Measurements from ENCODE around the gene SLC9A9. TPM values are rescaled to one million over a fixed set of nuclear protein-coding genes. Genes with fewer than 3 reads are reported as not detected.

The SLC9A9 gene
- polyA plus RNA-seq, 1 of the 3 experiments (the other 2 are of a cell fraction): 0.05 TPM

DNA sequence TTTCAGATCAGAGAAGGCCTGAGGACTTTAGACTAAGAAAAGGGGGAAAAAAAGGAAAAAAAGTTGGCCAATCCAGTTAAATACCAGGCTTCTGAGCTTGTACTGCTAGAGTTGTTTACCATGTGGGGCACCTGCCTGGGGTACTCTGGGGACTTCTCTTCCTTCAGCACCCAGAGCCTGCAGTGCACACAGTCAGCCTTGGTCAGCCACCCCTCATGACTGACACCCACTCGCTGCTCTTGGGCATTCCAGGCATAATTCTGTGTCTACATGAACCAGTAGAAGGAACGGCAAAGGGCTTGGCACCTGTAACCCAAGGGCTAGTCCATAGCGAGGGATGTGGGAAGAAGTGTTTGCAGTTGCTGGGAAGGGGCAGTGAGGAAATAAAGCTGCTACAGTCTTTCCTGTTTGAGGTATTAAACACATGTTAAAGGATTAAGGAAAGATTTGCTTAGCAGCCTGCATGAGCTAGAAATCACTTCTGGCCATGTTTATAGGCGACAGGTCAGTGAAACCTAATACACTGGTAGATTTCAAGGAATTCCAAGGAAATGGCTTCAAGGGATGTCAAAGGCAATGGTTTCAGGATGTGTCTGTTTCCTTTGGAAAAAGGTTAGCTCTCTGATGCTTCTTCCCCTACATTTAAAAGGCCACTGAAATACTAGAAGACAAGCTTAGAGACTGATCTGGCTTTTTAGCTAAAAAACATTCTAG, 496.2 kb downstream of the SLC9A9 start (continued):
- TF ChIP-seq, protein P1, sequence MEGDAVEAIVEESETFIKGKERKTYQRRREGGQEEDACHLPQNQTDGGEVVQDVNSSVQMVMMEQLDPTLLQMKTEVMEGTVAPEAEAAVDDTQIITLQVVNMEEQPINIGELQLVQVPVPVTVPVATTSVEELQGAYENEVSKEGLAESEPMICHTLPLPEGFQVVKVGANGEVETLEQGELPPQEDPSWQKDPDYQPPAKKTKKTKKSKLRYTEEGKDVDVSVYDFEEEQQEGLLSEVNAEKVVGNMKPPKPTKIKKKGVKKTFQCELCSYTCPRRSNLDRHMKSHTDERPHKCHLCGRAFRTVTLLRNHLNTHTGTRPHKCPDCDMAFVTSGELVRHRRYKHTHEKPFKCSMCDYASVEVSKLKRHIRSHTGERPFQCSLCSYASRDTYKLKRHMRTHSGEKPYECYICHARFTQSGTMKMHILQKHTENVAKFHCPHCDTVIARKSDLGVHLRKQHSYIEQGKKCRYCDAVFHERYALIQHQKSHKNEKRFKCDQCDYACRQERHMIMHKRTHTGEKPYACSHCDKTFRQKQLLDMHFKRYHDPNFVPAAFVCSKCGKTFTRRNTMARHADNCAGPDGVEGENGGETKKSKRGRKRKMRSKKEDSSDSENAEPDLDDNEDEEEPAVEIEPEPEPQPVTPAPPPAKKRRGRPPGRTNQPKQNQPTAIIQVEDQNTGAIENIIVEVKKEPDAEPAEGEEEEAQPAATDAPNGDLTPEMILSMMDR (IDR thresholded peaks at IDR 0.05): no peak
- TF ChIP-seq, protein P2, sequence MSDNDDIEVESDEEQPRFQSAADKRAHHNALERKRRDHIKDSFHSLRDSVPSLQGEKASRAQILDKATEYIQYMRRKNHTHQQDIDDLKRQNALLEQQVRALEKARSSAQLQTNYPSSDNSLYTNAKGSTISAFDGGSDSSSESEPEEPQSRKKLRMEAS (IDR thresholded peaks at IDR 0.05; ENCODE audit: low read depth): no peak
- TF ChIP-seq NFIC (IDR thresholded peaks at IDR 0.05; ENCODE audit: borderline replicate concordance) (no peak), TAF1 (IDR thresholded peaks at IDR 0.05; ENCODE audit: borderline replicate concordance, low read depth, low read length) (no peak), POLR2AphosphoS5 (IDR thresholded peaks at IDR 0.05; ENCODE audit: low read depth, low read length) (no peak), FOSL2 (IDR thresholded peaks at IDR 0.05; ENCODE audit: borderline replicate concordance, low read depth) (no peak)
- TF ChIP-seq, protein P3, sequence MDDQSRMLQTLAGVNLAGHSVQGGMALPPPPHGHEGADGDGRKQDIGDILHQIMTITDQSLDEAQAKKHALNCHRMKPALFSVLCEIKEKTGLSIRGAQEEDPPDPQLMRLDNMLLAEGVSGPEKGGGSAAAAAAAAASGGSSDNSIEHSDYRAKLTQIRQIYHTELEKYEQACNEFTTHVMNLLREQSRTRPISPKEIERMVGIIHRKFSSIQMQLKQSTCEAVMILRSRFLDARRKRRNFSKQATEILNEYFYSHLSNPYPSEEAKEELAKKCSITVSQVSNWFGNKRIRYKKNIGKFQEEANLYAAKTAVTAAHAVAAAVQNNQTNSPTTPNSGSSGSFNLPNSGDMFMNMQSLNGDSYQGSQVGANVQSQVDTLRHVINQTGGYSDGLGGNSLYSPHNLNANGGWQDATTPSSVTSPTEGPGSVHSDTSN (IDR thresholded peaks at IDR 0.05): no peak
- TF ChIP-seq, protein P4, sequence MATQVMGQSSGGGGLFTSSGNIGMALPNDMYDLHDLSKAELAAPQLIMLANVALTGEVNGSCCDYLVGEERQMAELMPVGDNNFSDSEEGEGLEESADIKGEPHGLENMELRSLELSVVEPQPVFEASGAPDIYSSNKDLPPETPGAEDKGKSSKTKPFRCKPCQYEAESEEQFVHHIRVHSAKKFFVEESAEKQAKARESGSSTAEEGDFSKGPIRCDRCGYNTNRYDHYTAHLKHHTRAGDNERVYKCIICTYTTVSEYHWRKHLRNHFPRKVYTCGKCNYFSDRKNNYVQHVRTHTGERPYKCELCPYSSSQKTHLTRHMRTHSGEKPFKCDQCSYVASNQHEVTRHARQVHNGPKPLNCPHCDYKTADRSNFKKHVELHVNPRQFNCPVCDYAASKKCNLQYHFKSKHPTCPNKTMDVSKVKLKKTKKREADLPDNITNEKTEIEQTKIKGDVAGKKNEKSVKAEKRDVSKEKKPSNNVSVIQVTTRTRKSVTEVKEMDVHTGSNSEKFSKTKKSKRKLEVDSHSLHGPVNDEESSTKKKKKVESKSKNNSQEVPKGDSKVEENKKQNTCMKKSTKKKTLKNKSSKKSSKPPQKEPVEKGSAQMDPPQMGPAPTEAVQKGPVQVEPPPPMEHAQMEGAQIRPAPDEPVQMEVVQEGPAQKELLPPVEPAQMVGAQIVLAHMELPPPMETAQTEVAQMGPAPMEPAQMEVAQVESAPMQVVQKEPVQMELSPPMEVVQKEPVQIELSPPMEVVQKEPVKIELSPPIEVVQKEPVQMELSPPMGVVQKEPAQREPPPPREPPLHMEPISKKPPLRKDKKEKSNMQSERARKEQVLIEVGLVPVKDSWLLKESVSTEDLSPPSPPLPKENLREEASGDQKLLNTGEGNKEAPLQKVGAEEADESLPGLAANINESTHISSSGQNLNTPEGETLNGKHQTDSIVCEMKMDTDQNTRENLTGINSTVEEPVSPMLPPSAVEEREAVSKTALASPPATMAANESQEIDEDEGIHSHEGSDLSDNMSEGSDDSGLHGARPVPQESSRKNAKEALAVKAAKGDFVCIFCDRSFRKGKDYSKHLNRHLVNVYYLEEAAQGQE (IDR thresholded peaks at IDR 0.05; ENCODE audit: low read depth, low read length): no peak

DNA sequence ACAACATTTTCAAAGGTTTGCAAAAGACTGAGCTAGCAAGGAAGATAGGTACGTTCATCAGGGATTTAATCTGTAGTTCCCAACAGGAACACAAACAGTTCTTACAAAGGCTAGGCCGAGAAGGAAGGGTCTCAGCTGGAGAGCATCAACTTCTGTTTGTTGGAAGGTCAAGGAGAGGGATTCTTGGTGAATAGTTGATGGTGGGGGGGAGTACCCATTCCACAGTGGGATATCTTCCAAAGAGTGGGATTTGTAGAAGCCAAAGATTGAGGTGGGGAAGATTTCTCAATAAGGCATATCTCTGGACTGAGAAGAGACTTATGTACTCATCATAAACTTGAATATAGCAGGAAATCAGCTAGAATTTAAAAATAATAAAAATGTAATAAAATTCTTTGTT, 496.9 kb downstream of the SLC9A9 start:
- no peaks in the 10 kb centered on the region; the same call in 1 of the 2 replicates for H3K27me3 ChIP-seq (ENCODE audit: insufficient read depth)
- 12% methylated on average over 2 of the region's 2 CpGs for WGBS (ENCODE audit: low lambda C conversion rate)
- H4K20me1 ChIP-seq (ENCODE audit: insufficient read depth): no peaks in the 10 kb centered on the region
- H3K4me1 ChIP-seq (ENCODE audit: control insufficient read depth in 1 of 2, insufficient read depth in 2 of 2, low read depth in 1 of 2, low read length in 1 of 2): no peaks in the 10 kb centered on the region
- H2AFZ ChIP-seq (ENCODE audit: low read depth): no peak overlapping the region
- no peaks in the 10 kb centered on the region for H3K9me3 ChIP-seq
- H3K9me2 ChIP-seq: no peaks in the 10 kb centered on the region
- H3K4me2 ChIP-seq: no peak overlapping the region
- DNase-seq: no peak
- H3K4me3 ChIP-seq (ENCODE audit: low read depth in 2 of 2, low read length in 1 of 2): no peak overlapping the region
- no peak overlapping the region for H3K27ac ChIP-seq (ENCODE audit: low read depth in 2 of 2, low read length in 1 of 2)
- no peaks in the 10 kb centered on the region for H3K36me3 ChIP-seq (replicated peaks in 1 of 2; ENCODE audit: control insufficient read depth in 1 of 2, insufficient read depth in 2 of 2, low read length in 1 of 2)
- H3F3A ChIP-seq (replicated peaks; ENCODE audit: insufficient read depth): no peaks in the 10 kb centered on the region
- no peaks in the 10 kb centered on the region for H3K79me2 ChIP-seq (ENCODE audit: insufficient read depth)
- ChIA-PET CTCF (no interaction called here), POLR2A (no interaction called here)
- H3K9ac ChIP-seq: no peak overlapping the region
- TF ChIP-seq TCF12 (IDR thresholded peaks at IDR 0.05): no peak
- TF ChIP-seq, protein P5, sequence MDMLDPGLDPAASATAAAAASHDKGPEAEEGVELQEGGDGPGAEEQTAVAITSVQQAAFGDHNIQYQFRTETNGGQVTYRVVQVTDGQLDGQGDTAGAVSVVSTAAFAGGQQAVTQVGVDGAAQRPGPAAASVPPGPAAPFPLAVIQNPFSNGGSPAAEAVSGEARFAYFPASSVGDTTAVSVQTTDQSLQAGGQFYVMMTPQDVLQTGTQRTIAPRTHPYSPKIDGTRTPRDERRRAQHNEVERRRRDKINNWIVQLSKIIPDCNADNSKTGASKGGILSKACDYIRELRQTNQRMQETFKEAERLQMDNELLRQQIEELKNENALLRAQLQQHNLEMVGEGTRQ (IDR thresholded peaks at IDR 0.05; ENCODE audit: borderline replicate concordance, low read depth, low read length): no peak
- no peak for TF ChIP-seq GABPA (IDR thresholded peaks at IDR 0.05; ENCODE audit: low read depth)
- no peak for TF ChIP-seq RCOR1 (IDR thresholded peaks at IDR 0.05; ENCODE audit: low read length)
- TF ChIP-seq, protein P6, sequence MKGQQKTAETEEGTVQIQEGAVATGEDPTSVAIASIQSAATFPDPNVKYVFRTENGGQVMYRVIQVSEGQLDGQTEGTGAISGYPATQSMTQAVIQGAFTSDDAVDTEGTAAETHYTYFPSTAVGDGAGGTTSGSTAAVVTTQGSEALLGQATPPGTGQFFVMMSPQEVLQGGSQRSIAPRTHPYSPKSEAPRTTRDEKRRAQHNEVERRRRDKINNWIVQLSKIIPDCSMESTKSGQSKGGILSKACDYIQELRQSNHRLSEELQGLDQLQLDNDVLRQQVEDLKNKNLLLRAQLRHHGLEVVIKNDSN (IDR thresholded peaks at IDR 0.05; ENCODE audit: borderline replicate concordance, low read depth): no peak
- TF ChIP-seq ELF1 (IDR thresholded peaks at IDR 0.05): no peak
- TF ChIP-seq, protein P4 (IDR thresholded peaks at IDR 0.05; ENCODE audit: low read depth, low read length): no peak
- no peak for TF ChIP-seq SIN3A (IDR thresholded peaks at IDR 0.05; ENCODE audit: borderline replicate concordance, low read depth, low read length)
- TF ChIP-seq TEAD4 (IDR thresholded peaks at IDR 0.05; ENCODE audit: borderline replicate concordance, insufficient read depth): no peak
- no peak for TF ChIP-seq YY1 (IDR thresholded peaks at IDR 0.05; ENCODE audit: low read depth)
- TF ChIP-seq JUND (IDR thresholded peaks at IDR 0.05): no peak
- TF ChIP-seq, protein P2 (IDR thresholded peaks at IDR 0.05; ENCODE audit: low read depth): no peak

Data from SK-N-SH (cell line).